Breast epithelium (tissue), 4 donors: ENCODE data around the gene ALDH1L1. TPM values are rescaled to one million over a fixed set of nuclear protein-coding genes. Genes with fewer than 3 reads are reported as not detected.
"Not testable (repeated sequence)": the region's sequence is repeated elsewhere in the genome, so short reads cannot be mapped to it uniquely, and the experiment has no call there.

Experiments
- DNase-seq, 2 donors: peaks; one replicate each; pipeline ENCODE4 v3.0.0-alpha.2; 2019; ENCODE audit warnings: low spot score in 2 of 2
- H3K27ac ChIP-seq, 2 donors: fragments of 200-600 bp; sonication (generic) in 1 of 2; one replicate each; pipeline ENCODE4 v1.5.1; 2016 to 2019; ENCODE audit warnings: mild to moderate bottlenecking in 1 of 2
- H3K27me3 ChIP-seq, 2 donors: fragments of 200-600 bp; sonication (generic) in 1 of 2; one replicate each; pipeline versions ENCODE4 v1.5.1 to v1.6.0; 2017 to 2019; ENCODE audit warnings: control low read depth in 1 of 2, mild to moderate bottlenecking in 1 of 2
- H3K36me3 ChIP-seq: fragments of 200-600 bp; one replicate; pipeline ENCODE4 v1.5.1; 2019
- H3K4me1 ChIP-seq, 2 donors: fragments of 200-600 bp; sonication (generic); one replicate each; pipeline ENCODE4 v1.5.1; 2016 to 2019; ENCODE audit warnings: control low read depth in 1 of 2
- H3K4me3 ChIP-seq, 3 donors: fragments of 200-600 bp; sonication (generic); 1 replicate in 2 of 3; 2 replicates in 1 of 3; pipeline ENCODE4 v1.5.1; 2016 to 2019; ENCODE audit warnings: mild to moderate bottlenecking in 3 of 3, moderate library complexity in 2 of 3
- H3K9me3 ChIP-seq, 2 donors: fragments of 200-600 bp; sonication (generic) in 1 of 2; one replicate each; pipeline ENCODE4 v1.5.1; 2016 to 2019; ENCODE audit warnings: control low read depth in 1 of 2
- CTCF ChIP-seq, 3 donors: fragments of 450-650 bp; IDR thresholded peaks; one replicate each; pipeline ENCODE4 v1.5.1; 2016 to 2017; ENCODE audit warnings: antibody characterized with exemption in 3 of 3, mild to moderate bottlenecking in 3 of 3, moderate library complexity in 3 of 3
- POLR2A ChIP-seq: fragments of 450-650 bp; IDR thresholded peaks from one replicate; pipeline ENCODE4 v1.6.1; 2016; ENCODE audit warnings: antibody characterized with exemption, mild to moderate bottlenecking, moderate library complexity
- POLR2AphosphoS5 ChIP-seq, 3 donors: sonication (generic); formaldehyde crosslinking; IDR thresholded peaks; one replicate each; pipeline ENCODE4 v1.6.1; 2017; ENCODE audit warnings: antibody characterized with exemption in 3 of 3
- intact Hi-C: fragments of 100-400 bp; cut with DNase I; formaldehyde crosslinking; loops from one replicate; pipeline ENCODE4 v1.15.1; 2023; ENCODE audit warnings: low total_unique reads
- total RNA-seq, 3 donors: library from RNA; depleted of rRNA; stranded (reverse); fragments of >200 nt; gene quantifications; one replicate each; pipeline ENCODE4 v1.1.0, GENCODE V29; 2016

ALDH1L1 gene
- total RNA-seq, 3 donors from 2014 or later, result 10.8 to 88.3 (median 29.0) TPM

GRCh38 chr3:126100634-126101301 is 79.6 kb downstream of the ALDH1L1 start:
- Histone ChIP-seq H3K27me3 (no peaks in the 10 kb centered on the region), H3K36me3 (no peaks in the 10 kb centered on the region), H3K4me3 (no peak overlapping the region), H3K4me1 (peaks cover 0 to 10% of the 10 kb centered on the region in 2 donors), H3K27ac (peak overlapping the region in 1 of 2 donors; percentile 44), H3K9me3 (peaks cover 9 to 13% of the 10 kb centered on the region in 2 donors)
- DNase-seq, result peak in 1 of 2 donors; percentile 49
- no peak for TF ChIP-seq POLR2AphosphoS5 (IDR thresholded peaks at IDR 0.05)
- TF ChIP-seq CTCF (IDR thresholded peaks at IDR 0.05), result no peak
- TF ChIP-seq POLR2A, result no peak
- intact Hi-C loops, result no loop called here

GRCh38 chr3:126100269-126100633 is 80.1 kb downstream of the ALDH1L1 start:
- H3K4me1 ChIP-seq, result peaks cover 0 to 10% of the 10 kb centered on the region in 2 donors
- no peak overlapping the region for H3K4me3 ChIP-seq
- peaks cover 9 to 15% of the 10 kb centered on the region in 2 donors for H3K9me3 ChIP-seq
- no peaks in the 10 kb centered on the region for H3K27me3 ChIP-seq
- intact Hi-C loops, result no loop called here
- no peaks in the 10 kb centered on the region for H3K36me3 ChIP-seq
- DNase-seq, result no peak
- no peak for TF ChIP-seq CTCF (IDR thresholded peaks at IDR 0.05)
- TF ChIP-seq POLR2AphosphoS5 (IDR thresholded peaks at IDR 0.05), result no peak
- no peak for TF ChIP-seq POLR2A
- no peak overlapping the region for H3K27ac ChIP-seq

- Histone ChIP-seq H3K9me3 (peaks cover 9 to 15% of the 10 kb centered on the region in 2 donors), H3K27ac (no peak overlapping the region), H3K4me3 (no peak overlapping the region), H3K4me1 (peaks cover 0 to 10% of the 10 kb centered on the region in 2 donors), H3K36me3 (no peaks in the 10 kb centered on the region), H3K27me3 (no peaks in the 10 kb centered on the region)
- intact Hi-C loops, result no loop called here
- no peak for TF ChIP-seq POLR2AphosphoS5 (IDR thresholded peaks at IDR 0.05)
- TF ChIP-seq POLR2A, result no peak
- TF ChIP-seq CTCF (IDR thresholded peaks at IDR 0.05), result no peak
- no peak for DNase-seq
Measured at GRCh38 chr3:126098391-126098858, 82.0 kb downstream of the ALDH1L1 start.

GRCh38 chr3:126097801-126098200 is 82.6 kb downstream of the ALDH1L1 start:
- TF ChIP-seq POLR2A, result no peak
- TF ChIP-seq POLR2AphosphoS5 (IDR thresholded peaks at IDR 0.05), result no peak
- no peak for TF ChIP-seq CTCF (IDR thresholded peaks at IDR 0.05)
- Histone ChIP-seq H3K27ac (no peak overlapping the region), H3K4me1 (peaks cover 0 to 8% of the 10 kb centered on the region in 2 donors), H3K4me3 (no peak overlapping the region), H3K36me3 (no peaks in the 10 kb centered on the region), H3K27me3 (no peaks in the 10 kb centered on the region), H3K9me3 (peaks cover 9 to 15% of the 10 kb centered on the region in 2 donors)
- intact Hi-C loops, result no loop called here
- no peak for DNase-seq

GRCh38 chr3:126096274-126096673 is 84.1 kb downstream of the ALDH1L1 start:
- DNase-seq, H3K27me3 ChIP-seq, H3K27ac ChIP-seq, H3K4me3 ChIP-seq, intact Hi-C loops, H3K4me1 ChIP-seq, H3K36me3 ChIP-seq: not testable (repeated sequence)
- peaks cover 9 to 15% of the 10 kb centered on the region in 2 donors for H3K9me3 ChIP-seq

- intact Hi-C loops, H3K27me3 ChIP-seq, H3K4me3 ChIP-seq, H3K36me3 ChIP-seq, DNase-seq, H3K27ac ChIP-seq, H3K4me1 ChIP-seq: not testable (repeated sequence)
- H3K9me3 ChIP-seq, result peaks cover 9 to 15% of the 10 kb centered on the region in 2 donors
Measured at GRCh38 chr3:126092128-126092527, 88.3 kb downstream of the ALDH1L1 start.
